NT2/D1 (cell line): ENCODE results near the gene TSPAN17.

Source experiments
- SUZ12 ChIP-seq: IDR thresholded peaks from 2 replicates; pipeline ENCODE4 v1.6.1; 2011; ENCODE audit not compliant: insufficient read length, insufficient read depth; ENCODE audit errors: extremely low read depth
- YY1 ChIP-seq: IDR thresholded peaks from 2 replicates; pipeline ENCODE4 v1.6.1; 2011; ENCODE audit not compliant: insufficient read length, insufficient read depth
- ZNF274 ChIP-seq: IDR thresholded peaks from 2 replicates; pipeline ENCODE4 v1.6.1; 2011; ENCODE audit warnings: mild to moderate bottlenecking, low read depth, low read length

GRCh38 chr5:176618783-176619182, 28.5 kb upstream of the TSPAN17 start:
- TF ChIP-seq SUZ12 (no peak), YY1 (no peak), ZNF274 (no peak)
